GM21528 (cell line): Measurements from ENCODE around the gene PUM1.
"Not testable (repeated sequence)": the region's sequence is repeated elsewhere in the genome, so short reads cannot be mapped to it uniquely, and the experiment has no call there.

Experiments
- ATAC-seq: cut with Tn5 transposase; IDR thresholded peaks from one replicate; pipeline ENCODE4 v1.9.1; 2021; ENCODE audit warnings: mild to moderate bottlenecking, moderate library complexity; ENCODE audit not compliant: unreplicated experiment, low FRiP score

PUM1 gene, protein sequence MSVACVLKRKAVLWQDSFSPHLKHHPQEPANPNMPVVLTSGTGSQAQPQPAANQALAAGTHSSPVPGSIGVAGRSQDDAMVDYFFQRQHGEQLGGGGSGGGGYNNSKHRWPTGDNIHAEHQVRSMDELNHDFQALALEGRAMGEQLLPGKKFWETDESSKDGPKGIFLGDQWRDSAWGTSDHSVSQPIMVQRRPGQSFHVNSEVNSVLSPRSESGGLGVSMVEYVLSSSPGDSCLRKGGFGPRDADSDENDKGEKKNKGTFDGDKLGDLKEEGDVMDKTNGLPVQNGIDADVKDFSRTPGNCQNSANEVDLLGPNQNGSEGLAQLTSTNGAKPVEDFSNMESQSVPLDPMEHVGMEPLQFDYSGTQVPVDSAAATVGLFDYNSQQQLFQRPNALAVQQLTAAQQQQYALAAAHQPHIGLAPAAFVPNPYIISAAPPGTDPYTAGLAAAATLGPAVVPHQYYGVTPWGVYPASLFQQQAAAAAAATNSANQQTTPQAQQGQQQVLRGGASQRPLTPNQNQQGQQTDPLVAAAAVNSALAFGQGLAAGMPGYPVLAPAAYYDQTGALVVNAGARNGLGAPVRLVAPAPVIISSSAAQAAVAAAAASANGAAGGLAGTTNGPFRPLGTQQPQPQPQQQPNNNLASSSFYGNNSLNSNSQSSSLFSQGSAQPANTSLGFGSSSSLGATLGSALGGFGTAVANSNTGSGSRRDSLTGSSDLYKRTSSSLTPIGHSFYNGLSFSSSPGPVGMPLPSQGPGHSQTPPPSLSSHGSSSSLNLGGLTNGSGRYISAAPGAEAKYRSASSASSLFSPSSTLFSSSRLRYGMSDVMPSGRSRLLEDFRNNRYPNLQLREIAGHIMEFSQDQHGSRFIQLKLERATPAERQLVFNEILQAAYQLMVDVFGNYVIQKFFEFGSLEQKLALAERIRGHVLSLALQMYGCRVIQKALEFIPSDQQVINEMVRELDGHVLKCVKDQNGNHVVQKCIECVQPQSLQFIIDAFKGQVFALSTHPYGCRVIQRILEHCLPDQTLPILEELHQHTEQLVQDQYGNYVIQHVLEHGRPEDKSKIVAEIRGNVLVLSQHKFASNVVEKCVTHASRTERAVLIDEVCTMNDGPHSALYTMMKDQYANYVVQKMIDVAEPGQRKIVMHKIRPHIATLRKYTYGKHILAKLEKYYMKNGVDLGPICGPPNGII

DNA sequence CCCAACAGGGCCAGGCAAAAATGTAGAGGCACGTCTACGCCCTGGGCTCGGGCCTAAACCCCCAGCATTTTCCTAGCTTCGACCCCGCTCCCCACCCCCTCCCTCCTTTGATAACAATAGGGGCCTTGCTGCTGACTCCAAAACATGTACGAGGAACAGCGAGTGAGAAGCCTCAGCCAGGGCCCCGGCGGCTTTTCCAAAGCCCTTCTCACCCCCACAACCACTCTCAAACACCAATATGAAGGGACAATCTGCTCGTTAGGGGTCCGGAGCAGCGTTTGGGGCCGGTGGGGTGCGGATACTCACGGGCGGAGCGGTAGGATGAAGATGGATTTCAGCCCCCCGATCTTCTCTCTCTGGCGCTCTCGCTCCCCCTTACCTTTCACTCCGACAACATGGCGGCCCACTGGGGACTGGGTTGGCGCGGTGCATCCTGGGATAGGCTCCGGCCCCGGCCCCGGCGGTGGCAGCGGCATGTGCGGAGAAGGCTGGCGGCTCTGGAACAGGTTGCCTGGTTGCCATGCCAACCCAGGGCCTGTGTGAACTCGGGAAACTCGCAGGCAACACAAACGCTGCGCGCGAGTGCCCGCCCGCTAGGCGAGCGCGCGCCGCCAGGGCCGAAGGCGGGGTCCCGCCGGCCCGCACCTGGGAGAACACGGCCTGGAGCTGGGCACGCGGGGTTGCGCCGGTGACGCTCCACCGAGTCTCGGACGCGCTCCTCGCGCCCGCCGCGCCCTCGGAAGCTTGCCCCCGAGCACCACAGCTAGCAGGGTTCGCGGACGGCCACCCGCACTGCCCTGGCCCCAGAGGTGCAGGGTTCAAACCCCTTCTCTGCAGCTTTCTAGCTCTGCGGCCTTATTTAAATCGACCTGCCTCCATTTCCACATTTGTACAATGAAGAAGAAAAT, at the start of gene PUM1:
Gene PUM1, minus strand, starts transcription at position 408 of the 908 bp plus-strand sequence. CDS start 6,151 bp downstream, outside the sequence.
- ATAC-seq, result peak; percentile 89

DNA sequence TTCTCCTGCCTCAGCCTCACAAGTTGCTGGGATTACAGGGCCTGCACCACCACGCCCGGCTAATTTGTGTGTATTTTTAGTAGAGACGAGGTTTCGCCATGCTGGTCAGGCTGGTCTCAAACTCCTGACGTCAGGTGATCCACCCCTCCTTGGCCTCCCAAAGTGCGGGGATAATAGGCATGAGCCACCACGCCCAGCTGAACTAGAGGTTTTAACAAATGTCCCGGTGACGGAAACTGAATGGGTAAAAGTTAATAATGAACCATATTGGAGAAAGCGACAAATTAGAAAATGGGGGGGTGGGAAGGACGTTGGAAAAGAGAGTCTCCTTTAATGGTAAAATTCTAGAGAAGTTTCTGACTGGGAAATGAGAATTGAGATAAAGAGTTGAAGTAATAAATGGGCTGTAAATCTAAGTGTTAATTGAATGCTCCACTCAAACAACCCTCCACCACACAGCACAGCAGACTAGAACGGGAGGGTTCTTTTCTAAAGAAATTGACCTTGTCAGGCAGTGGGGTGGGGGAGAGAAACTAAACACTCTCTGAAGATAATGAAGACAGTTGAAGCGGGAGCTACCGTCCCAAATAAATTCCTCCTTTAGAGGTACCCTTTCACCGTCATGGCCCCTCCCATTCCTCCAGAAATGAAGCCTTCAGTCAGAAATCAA, 46.9 kb upstream of the PUM1 start:
- no peak for ATAC-seq

DNA sequence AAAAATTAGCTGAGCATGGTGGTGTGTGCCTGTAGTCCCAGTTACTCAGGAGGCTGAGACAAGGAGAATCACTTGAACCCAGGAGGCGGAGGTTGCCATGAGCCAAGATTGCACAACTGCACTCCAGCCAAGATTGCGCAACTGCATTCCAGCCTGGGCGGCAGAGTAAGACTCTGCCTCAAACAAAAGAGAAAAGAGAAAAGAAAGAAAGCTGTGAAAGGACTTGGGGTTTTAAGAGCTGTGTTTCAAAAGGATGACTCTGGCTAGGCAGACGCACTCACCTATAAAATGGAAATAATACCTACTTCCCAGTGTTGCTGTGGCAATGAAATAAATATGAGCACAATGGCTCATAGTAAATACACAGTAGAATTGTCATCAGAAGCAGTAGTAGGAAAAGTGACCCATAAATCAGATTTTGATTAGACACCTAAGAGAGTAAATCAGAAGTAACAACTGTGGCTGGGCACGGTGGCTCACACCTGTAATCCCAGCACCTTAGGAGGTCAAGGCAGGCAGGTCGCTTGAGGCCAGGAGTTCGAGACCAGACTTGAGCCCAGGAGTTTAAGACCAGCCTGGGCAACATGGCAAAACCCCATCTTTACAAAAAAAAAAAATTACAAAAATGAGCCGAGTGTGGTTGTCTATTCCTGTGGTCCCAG, 45.9 kb upstream of the PUM1 start:
- no peak for ATAC-seq

DNA sequence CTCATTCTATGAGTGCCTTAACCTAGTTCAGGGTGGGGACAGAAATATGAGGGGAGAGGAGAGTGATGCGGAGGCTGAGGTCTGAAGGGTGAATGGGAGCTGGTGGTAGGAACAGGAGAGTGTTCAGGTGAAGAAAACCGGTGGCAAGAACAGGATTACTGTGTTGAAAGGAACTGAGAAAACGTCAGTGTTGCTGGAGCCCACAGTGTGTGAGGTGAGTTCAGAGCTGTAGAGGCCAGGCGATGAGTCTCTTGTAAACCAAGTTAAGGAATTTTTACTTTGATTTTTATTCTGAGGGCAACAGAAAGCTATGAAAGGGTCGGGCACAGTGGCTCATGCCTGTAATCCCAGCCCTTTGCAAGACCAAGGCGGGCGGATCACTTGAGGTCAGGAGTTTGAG, 45.3 kb upstream of the PUM1 start:
- ATAC-seq, result no peak

DNA sequence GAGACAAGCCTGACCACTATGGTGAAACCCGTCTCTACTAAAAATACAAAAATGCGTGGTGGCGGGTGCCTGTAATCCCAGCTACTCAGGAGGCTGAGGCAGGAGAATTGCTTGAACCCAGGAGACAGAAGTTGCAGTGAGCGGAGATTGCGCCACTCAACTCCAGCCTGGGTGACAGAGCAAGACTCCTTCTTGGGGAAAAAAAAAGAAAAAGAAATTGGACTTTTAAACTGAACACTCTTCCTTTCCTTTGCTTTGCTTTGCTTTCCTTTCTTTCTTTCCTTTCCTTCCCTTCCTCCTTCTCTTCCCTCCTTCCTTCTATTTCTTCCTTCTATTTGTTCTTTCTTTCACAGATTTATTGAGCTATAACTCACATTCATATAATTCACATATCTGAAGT, 43.3 kb upstream of the PUM1 start:
- ATAC-seq, result no peak

DNA sequence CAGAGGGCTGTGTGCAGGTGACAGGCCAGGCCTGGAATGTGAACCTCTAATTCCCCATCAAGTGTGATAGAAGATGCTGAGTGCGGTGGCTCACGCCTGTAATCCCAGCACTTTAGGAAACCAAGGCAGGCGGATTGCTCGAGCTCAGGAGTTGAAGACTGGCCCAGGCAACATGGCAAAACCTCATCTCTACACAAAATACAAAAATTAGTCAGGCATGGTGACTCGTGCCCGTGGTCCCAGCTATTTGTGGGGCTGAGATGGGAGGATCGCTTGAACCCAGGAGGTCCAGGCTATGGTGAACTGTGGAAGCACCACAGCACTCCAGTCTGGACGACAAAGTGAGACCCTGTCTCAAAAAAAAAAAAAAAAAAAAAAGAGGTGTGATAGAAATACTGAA, 40.1 kb upstream of the PUM1 start:
- ATAC-seq, result no peak

DNA sequence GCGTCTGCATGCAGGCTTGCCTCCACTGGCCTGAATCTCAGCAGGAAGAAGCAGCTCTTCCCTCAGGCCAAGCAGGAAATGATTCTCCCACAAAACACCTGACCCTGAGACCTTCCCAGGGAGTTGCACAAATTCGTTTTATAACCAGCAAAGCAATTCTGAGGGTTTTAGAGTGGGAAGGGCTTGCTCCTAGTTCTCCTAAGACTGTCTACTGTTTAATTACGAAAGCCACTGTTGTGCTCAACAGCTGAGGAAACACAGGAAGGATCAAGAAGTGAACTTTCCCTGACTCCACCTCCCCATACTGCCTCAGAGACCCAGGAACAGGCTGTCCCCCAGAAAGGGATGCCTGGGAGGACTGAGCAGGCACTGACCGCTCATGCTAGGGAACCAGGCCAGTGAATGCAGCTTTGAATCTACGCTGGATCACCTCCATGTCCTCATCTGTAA, 37.0 kb upstream of the PUM1 start:
- ATAC-seq, result no peak

DNA sequence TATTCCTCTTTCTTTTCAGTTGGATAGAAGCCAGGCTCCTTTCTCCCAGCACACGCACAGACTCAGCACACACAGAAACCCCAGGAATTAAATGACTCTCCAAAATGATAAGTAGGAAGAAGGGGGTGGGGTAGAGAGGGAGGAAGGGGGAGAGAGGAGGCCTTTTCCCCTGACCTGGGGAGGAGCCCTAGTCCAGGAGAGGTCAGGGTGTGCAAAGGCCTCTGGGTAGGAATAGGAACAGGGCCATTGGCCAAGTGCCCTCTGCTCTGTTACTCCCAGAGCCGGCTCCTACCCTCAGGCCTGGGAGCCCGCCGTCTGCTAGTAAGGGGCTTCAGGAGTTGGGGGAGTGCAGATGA, 35.6 kb upstream of the PUM1 start:
- ATAC-seq, result no peak

DNA sequence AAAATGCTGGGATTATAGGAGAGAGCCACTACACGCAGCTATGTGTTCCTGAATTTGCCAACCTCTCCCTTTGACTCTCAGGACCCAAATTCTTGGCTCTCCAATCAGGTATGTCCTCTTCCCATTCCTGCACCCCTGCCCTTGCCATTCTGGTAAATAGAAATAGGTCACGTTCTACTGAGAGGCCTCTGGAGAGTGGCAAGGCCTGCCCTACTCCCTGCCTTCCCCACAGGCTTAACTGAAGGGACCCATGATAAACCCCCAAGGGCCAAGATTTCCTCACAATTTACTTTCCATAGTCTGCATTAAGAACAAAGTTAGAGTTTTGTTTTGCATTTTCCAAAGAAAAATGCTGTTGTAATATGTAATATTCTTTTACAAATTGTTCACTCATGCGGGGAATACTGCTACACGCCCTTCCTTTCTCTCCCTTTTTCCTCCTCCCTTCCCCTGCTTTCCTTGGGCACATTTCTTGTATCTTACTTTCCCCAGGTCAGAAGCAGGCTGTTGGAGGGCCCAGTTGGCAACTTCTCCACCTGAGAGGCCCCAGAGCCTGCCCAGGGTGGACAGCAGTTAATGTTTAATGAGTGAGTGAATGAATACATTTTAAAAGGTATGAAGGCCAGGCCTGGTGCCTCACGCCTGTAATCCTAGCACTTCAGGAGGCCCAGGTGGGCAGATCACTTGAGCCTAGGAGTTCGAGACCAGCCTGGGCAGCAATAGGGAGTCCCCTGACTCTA, 33.9 kb upstream of the PUM1 start:
- ATAC-seq, result no peak

DNA sequence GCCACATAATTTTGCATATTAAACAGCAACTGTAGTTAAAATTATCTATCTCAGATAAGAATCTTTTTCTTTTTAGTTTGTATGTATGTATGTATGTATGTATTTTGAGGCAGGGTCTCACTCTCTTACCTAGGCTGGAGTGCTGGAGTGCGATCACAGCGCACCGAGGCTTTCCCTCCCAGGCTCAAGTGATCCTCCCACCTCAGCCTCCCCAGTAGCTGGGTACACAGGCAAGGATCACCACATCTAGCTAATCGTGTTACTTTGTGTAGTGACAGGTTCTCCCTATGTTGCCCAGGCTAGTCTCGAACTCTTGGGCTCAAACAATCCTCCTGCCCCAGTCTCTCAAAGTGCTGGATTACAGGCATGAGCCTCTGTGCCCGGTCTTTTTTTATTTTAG, 30.5 kb upstream of the PUM1 start:
- ATAC-seq, result no peak

DNA sequence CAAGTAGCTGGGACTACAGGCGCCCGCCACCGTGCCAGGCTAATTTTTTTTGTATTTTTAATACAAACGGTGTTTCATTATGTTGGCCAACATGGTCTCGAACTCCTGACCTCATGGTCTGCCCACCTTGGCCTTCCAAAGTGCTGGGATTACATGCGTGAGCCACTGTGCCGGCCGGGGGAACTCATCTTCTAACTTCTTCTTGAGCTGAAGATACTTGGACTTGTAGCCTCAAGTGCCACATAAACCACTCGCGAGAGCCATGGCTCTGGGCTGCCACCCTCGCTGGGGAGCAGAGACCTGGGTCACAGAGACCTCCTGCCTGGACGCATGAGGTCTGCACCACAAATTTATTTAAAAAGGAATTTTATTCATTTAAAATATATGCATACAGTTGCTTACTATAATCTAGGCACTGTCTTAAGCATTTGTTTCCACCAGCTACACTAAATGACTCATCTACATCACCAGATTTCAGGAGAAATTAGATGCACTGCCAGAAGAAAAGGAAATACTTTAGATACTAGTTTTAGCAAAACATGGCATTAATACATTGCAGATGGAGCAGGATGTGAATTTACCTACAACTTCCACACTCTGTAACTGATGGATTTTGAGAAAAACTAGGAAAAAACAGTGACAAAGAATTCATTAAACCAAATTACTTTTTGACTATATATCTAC, 29.9 kb upstream of the PUM1 start:
- no peak for ATAC-seq

DNA sequence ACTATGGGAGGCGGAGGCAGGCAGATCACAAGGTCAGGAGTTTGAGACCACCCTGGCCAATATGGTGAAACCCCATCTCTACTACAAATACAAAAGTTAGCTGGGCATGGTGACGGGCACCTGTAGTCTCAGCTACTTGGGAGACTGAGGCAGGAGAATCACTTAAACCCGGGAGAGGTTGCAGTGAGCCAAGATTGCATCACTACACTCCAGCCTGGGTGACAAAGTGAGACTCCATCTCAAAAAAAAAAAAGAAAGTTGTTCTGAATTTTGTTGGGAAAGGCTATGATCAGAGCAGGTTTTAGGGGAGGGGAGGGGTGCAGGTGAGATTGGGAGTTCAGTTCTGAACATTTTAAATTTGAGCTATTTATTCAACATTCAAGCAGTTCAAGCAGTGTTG, 22.6 kb upstream of the PUM1 start:
- ATAC-seq, result not testable (repeated sequence)

DNA sequence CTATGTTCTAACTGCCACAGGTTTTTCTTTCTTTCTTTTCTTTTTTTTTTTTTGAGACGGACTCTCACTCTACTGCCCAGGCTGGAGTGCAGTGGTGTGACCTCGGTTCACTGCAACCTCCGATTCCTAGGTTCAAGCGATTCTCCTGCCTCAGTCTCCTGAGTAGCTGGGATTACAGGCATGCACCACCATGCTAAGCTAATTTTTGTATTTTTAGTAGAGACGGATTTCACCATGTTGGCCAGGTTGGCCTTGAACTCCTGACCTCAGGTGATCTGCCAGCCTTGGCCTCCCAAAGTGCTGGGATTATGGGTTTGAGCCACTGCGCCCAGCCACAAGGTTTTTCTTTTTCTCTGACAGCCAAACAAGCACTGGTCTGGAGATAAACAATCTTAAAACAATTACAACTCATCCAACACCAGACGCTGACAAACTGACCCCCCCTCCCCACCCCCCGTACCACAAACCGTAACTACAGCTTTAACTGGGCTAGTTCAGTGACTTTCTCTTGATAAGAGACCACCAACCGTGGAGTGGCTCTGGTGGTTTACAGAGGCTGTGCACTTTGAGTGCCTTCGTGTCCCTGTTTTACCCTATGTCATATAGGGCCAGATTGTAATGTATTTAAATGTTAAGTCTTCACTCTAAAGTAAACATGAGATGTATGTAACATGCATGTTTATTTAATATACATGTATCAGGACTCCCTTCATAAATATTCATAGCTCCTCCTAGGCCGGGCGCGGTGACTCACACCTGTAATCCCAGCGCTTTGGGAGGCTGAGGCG, 19.5 kb upstream of the PUM1 start:
- ATAC-seq, result no peak

DNA sequence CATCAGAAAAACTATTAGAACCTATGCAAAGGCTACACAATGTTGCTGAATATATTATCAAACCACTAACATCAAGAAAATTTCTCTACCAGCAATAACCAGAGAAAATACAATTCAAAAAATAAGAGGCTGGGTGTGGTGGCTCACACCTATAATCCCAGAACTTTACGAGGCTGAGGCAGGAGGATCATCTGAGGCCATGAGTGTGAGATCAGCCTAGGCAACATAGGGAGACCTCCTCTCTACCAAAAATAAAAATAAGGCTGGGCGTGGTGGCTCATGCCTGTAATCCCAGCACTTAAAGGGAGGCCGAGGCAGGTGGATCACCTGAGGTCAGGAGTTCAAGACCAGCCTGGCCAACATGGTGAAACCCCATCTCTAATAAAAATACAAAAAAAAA, 16.9 kb upstream of the PUM1 start:
- ATAC-seq, result no peak

DNA sequence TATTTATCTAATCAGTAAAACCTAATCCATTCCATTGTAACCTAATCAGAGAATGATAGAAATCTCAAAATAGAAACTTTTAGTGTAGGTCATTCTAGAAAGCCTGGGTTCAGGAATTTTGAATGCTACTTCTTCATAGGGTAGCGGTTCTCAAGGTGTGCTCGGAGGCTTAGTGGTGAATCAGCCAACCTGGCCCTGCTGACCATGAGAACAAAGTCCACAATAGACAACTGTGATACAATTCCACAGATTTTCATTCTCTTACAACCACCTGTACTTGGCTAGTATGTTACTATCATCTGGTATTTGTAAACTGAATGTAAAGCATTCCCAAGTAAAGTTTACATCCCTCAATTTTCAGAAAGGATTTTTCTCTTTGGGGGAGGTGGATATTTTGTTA, 7.5 kb upstream of the PUM1 start:
- ATAC-seq, result no peak

DNA sequence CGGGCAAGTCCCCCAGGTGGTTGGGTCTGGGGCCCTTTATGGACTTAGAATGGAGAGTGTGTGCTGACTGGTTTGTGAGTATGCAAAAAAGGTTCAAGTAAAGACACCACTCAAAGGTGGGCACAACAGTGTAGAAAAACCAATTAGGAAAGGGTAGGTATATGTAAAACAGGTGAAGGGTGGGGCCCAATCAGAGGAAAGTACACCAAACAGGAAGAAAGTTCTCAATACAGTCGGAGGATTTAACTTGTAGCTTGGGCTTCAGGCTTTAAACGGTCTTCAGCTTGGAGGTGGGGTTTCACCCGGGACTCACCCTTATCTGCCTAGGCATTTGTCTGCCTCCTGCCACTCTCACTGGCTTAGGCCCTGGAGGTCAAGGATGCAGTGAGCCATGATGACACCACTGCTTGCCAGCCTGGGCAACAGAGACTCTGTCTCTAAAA, 6.8 kb upstream of the PUM1 start:
- no peak for ATAC-seq

DNA sequence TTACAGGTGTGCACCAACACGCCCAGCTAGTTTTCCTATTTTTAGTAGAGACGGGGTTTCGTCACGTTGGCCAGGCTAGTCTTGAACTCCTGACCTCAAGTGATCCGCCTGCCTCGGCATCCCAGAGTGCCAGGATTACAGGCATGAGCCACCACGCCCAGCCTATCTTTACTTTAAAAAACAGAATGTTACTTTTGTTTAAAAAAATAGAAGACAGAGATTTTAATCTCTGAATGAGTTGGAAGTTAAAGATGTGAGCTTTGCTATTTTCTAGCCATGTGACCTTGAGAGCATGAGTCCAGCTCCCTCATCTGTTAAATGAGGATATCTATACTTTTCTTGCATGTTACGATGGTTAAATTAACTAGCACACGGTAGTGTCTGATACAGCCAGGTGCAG, 3.9 kb upstream of the PUM1 start:
- no peak for ATAC-seq
